KMS-11 (cell line): ENCODE data around the gene CIT.

ENCODE experiments used
- H2AFZ ChIP-seq: fragments of 200-600 bp; sonication (generic); 2 replicates; pipeline ENCODE4 v1.6.1; 2016; ENCODE audit warnings: antibody characterized with exemption, mixed run types, low read depth
- H3K27ac ChIP-seq: fragments of 200-600 bp; sonication (generic); 2 replicates; pipeline ENCODE4 v1.6.1; 2016; ENCODE audit warnings: mild to moderate bottlenecking, mixed run types
- H3K27me3 ChIP-seq: fragments of 200-600 bp; sonication (generic); 2 replicates; pipeline ENCODE4 v1.6.1; 2017; ENCODE audit warnings: mild to moderate bottlenecking, low read depth, mixed run types, moderate library complexity; ENCODE audit not compliant: insufficient read depth
- H3K36me3 ChIP-seq: fragments of 200-600 bp; sonication (generic); 2 replicates; pipeline ENCODE4 v1.6.1; 2017; ENCODE audit warnings: mild to moderate bottlenecking, mixed run types; ENCODE audit not compliant: insufficient read depth
- H3K4me1 ChIP-seq: fragments of 200-600 bp; sonication (generic); 2 replicates; pipeline ENCODE4 v1.6.1; 2016; ENCODE audit warnings: mild to moderate bottlenecking, low read depth, mixed run types; ENCODE audit not compliant: poor library complexity, severe bottlenecking
- H3K4me2 ChIP-seq: fragments of 200-600 bp; sonication (generic); 2 replicates; pipeline ENCODE4 v1.7.0; 2016; ENCODE audit warnings: mild to moderate bottlenecking, mixed run types
- H3K4me3 ChIP-seq: fragments of 200-600 bp; sonication (generic); IDR thresholded peaks from 2 replicates; pipeline ENCODE4 v1.6.1; 2017; ENCODE audit warnings: low read depth, low read length, mixed read lengths; ENCODE audit not compliant: insufficient read depth
- H3K79me2 ChIP-seq: fragments of 200-600 bp; sonication (generic); 2 replicates; pipeline ENCODE4 v1.6.1; 2016; ENCODE audit warnings: low read depth, mixed run types; ENCODE audit not compliant: insufficient read depth
- H3K9ac ChIP-seq: fragments of 200-600 bp; sonication (generic); 2 replicates; pipeline ENCODE4 v1.6.1; 2016; ENCODE audit warnings: mild to moderate bottlenecking, mixed run types
- H4K20me1 ChIP-seq: fragments of 200-600 bp; sonication (generic); 2 replicates; pipeline ENCODE4 v1.6.1; 2016; ENCODE audit warnings: mild to moderate bottlenecking, mixed run types; ENCODE audit not compliant: insufficient read depth
- CTCF ChIP-seq: fragments of 200-600 bp; sonication (generic); conservative IDR thresholded peaks from 2 replicates; pipeline ENCODE4 v1.6.1; 2017; ENCODE audit warnings: low read depth, mild to moderate bottlenecking, antibody characterized with exemption, low read length, moderate library complexity, mixed read lengths

The CIT gene

GRCh38 chr12:119714614-119715267 is 162.4 kb downstream of the CIT start:
- no peak for TF ChIP-seq CTCF

DNA sequence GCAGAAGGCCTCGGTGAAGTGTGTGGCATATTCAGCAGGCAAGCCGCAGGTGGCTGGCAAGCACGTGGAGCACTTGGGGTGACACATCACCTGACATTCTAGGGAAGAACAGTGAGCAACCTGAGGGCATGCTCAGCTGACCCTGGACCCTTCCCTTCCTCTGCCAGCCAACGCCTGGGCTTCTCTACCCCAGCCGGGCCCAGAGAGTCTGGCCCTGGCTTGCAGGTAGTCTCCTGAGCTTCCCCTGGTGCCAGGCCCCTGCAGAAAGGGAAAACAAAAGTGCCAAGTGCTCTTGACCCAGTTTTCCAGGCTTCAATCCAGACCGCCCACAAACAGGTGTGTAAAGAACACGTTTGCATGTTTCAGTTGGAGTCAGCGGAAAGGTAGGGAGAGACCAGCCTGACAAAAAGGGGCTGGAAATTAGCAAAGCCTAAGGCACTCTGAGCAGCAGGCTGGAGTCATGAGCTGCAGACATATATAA is 163.5 kb downstream of the CIT start:
- no peak overlapping the region for H3K4me2 ChIP-seq
- no peaks in the 10 kb centered on the region for H3K27me3 ChIP-seq
- H3K9ac ChIP-seq: no peak overlapping the region
- no peaks in the 10 kb centered on the region for H3K36me3 ChIP-seq
- H3K79me2 ChIP-seq: no peaks in the 10 kb centered on the region
- no peak overlapping the region for H2AFZ ChIP-seq
- TF ChIP-seq CTCF: no peak
- H3K4me3 ChIP-seq: no peak overlapping the region
- no peak overlapping the region for H3K27ac ChIP-seq
- no peaks in the 10 kb centered on the region for H3K4me1 ChIP-seq
- H4K20me1 ChIP-seq: no peaks in the 10 kb centered on the region

More at GRCh38 chr12:119714614-119715267, 162.4 kb downstream of the CIT start:
- no peak overlapping the region for H3K4me2 ChIP-seq
- no peaks in the 10 kb centered on the region for H3K36me3 ChIP-seq
- H3K9ac ChIP-seq: no peak overlapping the region
- H3K4me1 ChIP-seq: no peaks in the 10 kb centered on the region
- no peaks in the 10 kb centered on the region for H4K20me1 ChIP-seq
- no peaks in the 10 kb centered on the region for H3K79me2 ChIP-seq
- no peak overlapping the region for H2AFZ ChIP-seq
- no peaks in the 10 kb centered on the region for H3K27me3 ChIP-seq
- H3K27ac ChIP-seq: no peak overlapping the region
- H3K4me3 ChIP-seq: no peak overlapping the region

DNA sequence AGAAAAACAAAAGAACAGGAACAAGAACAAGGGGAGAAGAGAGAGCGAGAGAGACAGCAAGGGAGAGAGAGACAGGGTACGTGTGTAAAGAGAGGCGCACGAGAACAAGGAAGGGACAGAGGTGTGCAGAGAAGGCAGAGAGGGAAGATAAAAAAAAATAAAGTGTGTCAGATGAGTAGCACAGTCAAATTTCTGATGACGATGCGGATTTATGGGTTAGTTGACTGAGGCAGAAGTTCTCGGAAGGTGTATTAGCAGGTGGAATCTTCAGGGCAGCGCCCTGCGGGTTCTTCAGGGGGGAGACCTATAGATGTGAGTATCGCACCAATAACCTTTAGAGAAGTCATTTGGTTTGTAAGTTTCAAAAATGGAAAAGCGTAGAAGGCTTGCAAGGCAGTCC is 164.4 kb downstream of the CIT start:
- H3K4me1 ChIP-seq: no peaks in the 10 kb centered on the region
- H3K36me3 ChIP-seq: no peaks in the 10 kb centered on the region
- H3K27me3 ChIP-seq: no peaks in the 10 kb centered on the region
- no peak overlapping the region for H3K9ac ChIP-seq
- no peak overlapping the region for H3K4me3 ChIP-seq
- no peak overlapping the region for H3K4me2 ChIP-seq
- H2AFZ ChIP-seq: no peak overlapping the region
- no peaks in the 10 kb centered on the region for H4K20me1 ChIP-seq
- no peak for TF ChIP-seq CTCF
- H3K27ac ChIP-seq: no peak overlapping the region
- H3K79me2 ChIP-seq: no peaks in the 10 kb centered on the region

DNA sequence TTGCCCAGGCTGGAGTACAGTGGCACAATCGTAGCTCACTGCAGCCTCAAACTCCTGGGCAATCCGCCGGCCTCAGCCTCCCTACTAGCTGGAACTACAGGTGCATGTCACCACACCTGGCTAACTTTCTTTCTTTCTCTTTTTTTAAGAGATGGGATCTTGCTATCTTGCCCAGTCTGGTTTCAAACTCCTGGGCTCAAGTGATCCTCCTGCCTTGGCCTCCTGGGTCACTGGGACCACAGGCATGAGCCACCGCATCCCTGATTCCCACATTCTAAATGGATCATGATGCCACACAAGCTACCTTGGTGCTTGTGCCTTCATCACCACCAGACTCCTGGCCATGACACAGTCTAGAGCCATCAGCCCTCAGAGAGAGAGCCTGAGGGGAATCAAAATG is 165.4 kb downstream of the CIT start:
- H4K20me1 ChIP-seq: no peaks in the 10 kb centered on the region
- no peak for TF ChIP-seq CTCF
- no peak overlapping the region for H3K4me3 ChIP-seq
- no peaks in the 10 kb centered on the region for H3K36me3 ChIP-seq
- no peak overlapping the region for H3K27ac ChIP-seq
- H3K4me1 ChIP-seq: no peaks in the 10 kb centered on the region
- H3K4me2 ChIP-seq: no peak overlapping the region
- no peak overlapping the region for H2AFZ ChIP-seq
- H3K9ac ChIP-seq: no peak overlapping the region
- H3K27me3 ChIP-seq: no peaks in the 10 kb centered on the region
- no peaks in the 10 kb centered on the region for H3K79me2 ChIP-seq
